Astrocyte (in vitro differentiated cells and primary cell): ENCODE results near the gene ARHGEF17. TPM values are rescaled to one million over a fixed set of nuclear protein-coding genes. Genes with fewer than 3 reads are reported as not detected.

ENCODE experiments used
- DNase-seq: peaks from one replicate; pipeline ENCODE4 v3.0.0-alpha.2; 2010; ENCODE audit warnings: low read depth
- FAIRE-seq: peaks from 2 replicates; lab custom pipeline; 2011; peaks lifted over from hg19 to GRCh38; lab: Jason Lieb, UNC
- H2AFZ ChIP-seq: 2 replicates; pipeline ENCODE4 v1.6.0; 2012; ENCODE audit warnings: low read depth, low read length, inconsistent platforms
- H3K27ac ChIP-seq: 2 replicates; pipeline ENCODE4 v1.5.1; 2011; ENCODE audit warnings: low read depth, low read length, inconsistent platforms
- H3K27me3 ChIP-seq: 2 replicates; pipeline ENCODE4 v1.6.0; 2011; ENCODE audit warnings: low read length, inconsistent platforms; ENCODE audit not compliant: insufficient read depth
- H3K36me3 ChIP-seq: 2 replicates; pipeline ENCODE4 v1.5.1; 2011; ENCODE audit warnings: low read length, inconsistent platforms; ENCODE audit not compliant: insufficient read depth
- H3K4me1 ChIP-seq: 2 replicates; pipeline ENCODE4 v1.5.1; 2011; ENCODE audit warnings: low read length, inconsistent platforms; ENCODE audit not compliant: insufficient read depth
- H3K4me2 ChIP-seq: 2 replicates; pipeline ENCODE4 v1.6.0; 2012; ENCODE audit warnings: low read length, inconsistent platforms
- H3K4me3 ChIP-seq: 2 replicates; pipeline ENCODE4 v1.5.1; 2011; ENCODE audit warnings: low read depth, mild to moderate bottlenecking, low read length, inconsistent platforms; ENCODE audit not compliant: insufficient read depth
- H3K79me2 ChIP-seq: 2 replicates; pipeline ENCODE4 v1.6.0; 2012; ENCODE audit warnings: mild to moderate bottlenecking, low read length, inconsistent platforms; ENCODE audit not compliant: insufficient read depth
- H3K9ac ChIP-seq: 2 replicates; pipeline ENCODE4 v1.6.0; 2012; ENCODE audit warnings: mild to moderate bottlenecking, low read length, inconsistent platforms
- H3K9me3 ChIP-seq: 2 replicates; pipeline ENCODE4 v1.5.1; 2012; ENCODE audit warnings: low read depth, mild to moderate bottlenecking, low read length, inconsistent platforms; ENCODE audit not compliant: insufficient read depth
- H4K20me1 ChIP-seq: 2 replicates; pipeline ENCODE4 v1.6.0; 2012; ENCODE audit warnings: low read length, inconsistent platforms; ENCODE audit not compliant: insufficient read depth
- H3K27ac Mint-ChIP-seq: one replicate; pipeline ENCODE4 v1.8.0; 2021; ENCODE audit warnings: mild to moderate bottlenecking, mixed read lengths; ENCODE audit not compliant: unreplicated experiment
- H3K27me3 Mint-ChIP-seq: one replicate; pipeline ENCODE4 v1.8.0; 2021; ENCODE audit warnings: low read depth, mixed read lengths; ENCODE audit not compliant: unreplicated experiment
- H3K36me3 Mint-ChIP-seq: one replicate; pipeline ENCODE4 v1.8.0; 2021; ENCODE audit warnings: low read depth, mixed read lengths; ENCODE audit not compliant: unreplicated experiment
- H3K4me1 Mint-ChIP-seq: one replicate; pipeline ENCODE4 v1.8.0; 2021; ENCODE audit warnings: low read depth, mixed read lengths; ENCODE audit not compliant: unreplicated experiment
- H3K4me3 Mint-ChIP-seq: one replicate; pipeline ENCODE4 v1.8.0; 2021; ENCODE audit warnings: mild to moderate bottlenecking, moderate library complexity, mixed read lengths; ENCODE audit not compliant: unreplicated experiment
- H3K9me3 Mint-ChIP-seq: one replicate; pipeline ENCODE4 v1.8.0; 2021; ENCODE audit warnings: mild to moderate bottlenecking, mixed read lengths; ENCODE audit not compliant: unreplicated experiment
- EZH2 ChIP-seq: IDR thresholded peaks from 2 replicates; pipeline ENCODE4 v1.6.1; 2012; ENCODE audit warnings: mild to moderate bottlenecking, low read length, inconsistent platforms; ENCODE audit not compliant: insufficient read depth
- total RNA-seq: library from RNA; stranded (reverse); gene quantifications from 2 replicates; pipeline ENCODE4 v1.2.1, GENCODE V29; 2021
- TF ChIP-seq, protein P1 (sequence below): IDR thresholded peaks from 2 replicates; pipeline ENCODE4 v1.5.1; 2011; ENCODE audit warnings: low read depth, mild to moderate bottlenecking, inconsistent platforms, low read length, moderate library complexity; ENCODE audit not compliant: insufficient read depth

ARHGEF17 gene
- total RNA-seq, 1 donor from 2014 or later = 66.4 TPM

DNA sequence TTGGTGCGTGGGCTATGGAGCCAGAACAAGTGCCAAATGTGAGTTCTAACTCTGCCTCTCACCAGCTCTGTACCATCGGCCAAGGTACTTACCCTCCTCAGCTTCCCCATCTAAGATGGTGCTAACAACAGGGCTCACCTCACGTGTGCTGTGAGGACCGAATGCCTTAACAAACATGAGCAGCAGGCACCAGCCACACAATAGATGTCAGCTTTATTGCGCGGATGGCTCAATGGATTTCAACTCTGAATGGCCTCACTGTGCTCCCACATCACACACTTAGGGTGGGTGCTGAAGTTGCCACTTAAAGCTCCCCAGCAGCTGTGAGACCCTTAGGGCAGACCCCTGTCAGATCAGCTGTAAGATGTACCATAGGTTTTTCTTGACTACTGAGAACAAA, 92.2 kb downstream of the ARHGEF17 start:
- Histone ChIP-seq H3K4me3 (no peak overlapping the region), H3K79me2 (no peaks in the 10 kb centered on the region), H3K27ac (no peak overlapping the region), H3K9ac (no peak overlapping the region), H4K20me1 (peaks cover 7% of the 10 kb centered on the region), H3K4me1 (peaks cover 15% of the 10 kb centered on the region), H3K9me3 (no peaks in the 10 kb centered on the region), H3K4me2 (no peak overlapping the region), H3K27me3 (no peaks in the 10 kb centered on the region), H2AFZ (no peak overlapping the region), H3K36me3 (no peaks in the 10 kb centered on the region)
- Mint-ChIP-seq H3K4me3 (no peak overlapping the region), H3K9me3 (no peaks in the 10 kb centered on the region), H3K4me1 (peaks cover 15% of the 10 kb centered on the region), H3K27ac (no peak overlapping the region), H3K27me3 (no peaks in the 10 kb centered on the region), H3K36me3 (peaks cover 7% of the 10 kb centered on the region)
- TF ChIP-seq, protein P1, sequence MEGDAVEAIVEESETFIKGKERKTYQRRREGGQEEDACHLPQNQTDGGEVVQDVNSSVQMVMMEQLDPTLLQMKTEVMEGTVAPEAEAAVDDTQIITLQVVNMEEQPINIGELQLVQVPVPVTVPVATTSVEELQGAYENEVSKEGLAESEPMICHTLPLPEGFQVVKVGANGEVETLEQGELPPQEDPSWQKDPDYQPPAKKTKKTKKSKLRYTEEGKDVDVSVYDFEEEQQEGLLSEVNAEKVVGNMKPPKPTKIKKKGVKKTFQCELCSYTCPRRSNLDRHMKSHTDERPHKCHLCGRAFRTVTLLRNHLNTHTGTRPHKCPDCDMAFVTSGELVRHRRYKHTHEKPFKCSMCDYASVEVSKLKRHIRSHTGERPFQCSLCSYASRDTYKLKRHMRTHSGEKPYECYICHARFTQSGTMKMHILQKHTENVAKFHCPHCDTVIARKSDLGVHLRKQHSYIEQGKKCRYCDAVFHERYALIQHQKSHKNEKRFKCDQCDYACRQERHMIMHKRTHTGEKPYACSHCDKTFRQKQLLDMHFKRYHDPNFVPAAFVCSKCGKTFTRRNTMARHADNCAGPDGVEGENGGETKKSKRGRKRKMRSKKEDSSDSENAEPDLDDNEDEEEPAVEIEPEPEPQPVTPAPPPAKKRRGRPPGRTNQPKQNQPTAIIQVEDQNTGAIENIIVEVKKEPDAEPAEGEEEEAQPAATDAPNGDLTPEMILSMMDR = no peak
- TF ChIP-seq EZH2 = no peak
- DNase-seq = no peak
- FAIRE-seq = no peak

DNA sequence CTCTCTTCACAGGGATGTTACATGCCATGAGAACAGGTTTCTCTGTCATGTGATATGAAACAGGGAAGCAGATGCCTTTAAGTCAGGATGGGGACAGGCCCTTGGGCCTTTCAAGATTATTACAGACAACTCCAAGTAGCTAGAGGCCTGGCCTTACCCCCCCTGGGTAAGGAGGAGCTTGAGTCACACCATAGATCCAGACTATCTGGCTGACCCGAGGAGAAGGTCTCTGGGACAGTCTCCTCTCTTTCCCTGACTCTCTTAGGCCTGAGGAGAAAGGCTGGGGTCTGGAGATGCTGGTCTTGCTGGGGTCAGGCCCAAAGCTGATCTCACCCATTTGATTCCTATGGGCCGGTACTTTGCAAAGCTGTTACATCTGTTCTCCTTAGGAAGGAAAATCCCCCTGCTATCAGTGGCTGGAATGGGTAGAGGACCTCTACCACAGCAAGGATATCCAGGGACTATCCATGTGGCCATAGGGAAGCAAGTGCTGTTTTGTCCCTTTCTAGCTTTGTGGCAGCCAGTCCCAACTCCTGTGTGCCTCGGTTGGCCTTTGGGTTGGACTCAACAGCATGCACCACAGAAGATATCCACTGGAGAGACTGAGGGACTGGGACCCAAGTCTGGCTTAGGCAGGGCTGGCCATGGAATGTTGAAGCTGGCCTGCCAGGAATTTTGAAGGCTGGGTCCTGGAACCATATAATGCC, 93.3 kb downstream of the ARHGEF17 start:
- FAIRE-seq = no peak
- no peak for TF ChIP-seq EZH2
- TF ChIP-seq, protein P1 = no peak

More for the DNA sequence above, 93.3 kb downstream of the ARHGEF17 start:
- no peak overlapping the region for H3K27ac Mint-ChIP-seq
- no peaks in the 10 kb centered on the region for H3K9me3 ChIP-seq
- no peak for DNase-seq
- H3K4me3 Mint-ChIP-seq = no peak overlapping the region
- no peak overlapping the region for H3K4me3 ChIP-seq
- H3K9me3 Mint-ChIP-seq = no peaks in the 10 kb centered on the region
- no peaks in the 10 kb centered on the region for H3K27me3 Mint-ChIP-seq
- no peak overlapping the region for H3K9ac ChIP-seq
- peaks cover 7% of the 10 kb centered on the region for H4K20me1 ChIP-seq
- no peaks in the 10 kb centered on the region for H3K79me2 ChIP-seq
- peaks cover 7% of the 10 kb centered on the region for H3K36me3 Mint-ChIP-seq
- H3K27me3 ChIP-seq = no peaks in the 10 kb centered on the region
- H3K4me1 Mint-ChIP-seq = peaks cover 15% of the 10 kb centered on the region
- no peak overlapping the region for H3K4me2 ChIP-seq
- no peaks in the 10 kb centered on the region for H3K36me3 ChIP-seq
- H2AFZ ChIP-seq = no peak overlapping the region
- no peak overlapping the region for H3K27ac ChIP-seq
- peaks cover 15% of the 10 kb centered on the region for H3K4me1 ChIP-seq
